ENCODE data around the gene UQCC5.

DNA sequence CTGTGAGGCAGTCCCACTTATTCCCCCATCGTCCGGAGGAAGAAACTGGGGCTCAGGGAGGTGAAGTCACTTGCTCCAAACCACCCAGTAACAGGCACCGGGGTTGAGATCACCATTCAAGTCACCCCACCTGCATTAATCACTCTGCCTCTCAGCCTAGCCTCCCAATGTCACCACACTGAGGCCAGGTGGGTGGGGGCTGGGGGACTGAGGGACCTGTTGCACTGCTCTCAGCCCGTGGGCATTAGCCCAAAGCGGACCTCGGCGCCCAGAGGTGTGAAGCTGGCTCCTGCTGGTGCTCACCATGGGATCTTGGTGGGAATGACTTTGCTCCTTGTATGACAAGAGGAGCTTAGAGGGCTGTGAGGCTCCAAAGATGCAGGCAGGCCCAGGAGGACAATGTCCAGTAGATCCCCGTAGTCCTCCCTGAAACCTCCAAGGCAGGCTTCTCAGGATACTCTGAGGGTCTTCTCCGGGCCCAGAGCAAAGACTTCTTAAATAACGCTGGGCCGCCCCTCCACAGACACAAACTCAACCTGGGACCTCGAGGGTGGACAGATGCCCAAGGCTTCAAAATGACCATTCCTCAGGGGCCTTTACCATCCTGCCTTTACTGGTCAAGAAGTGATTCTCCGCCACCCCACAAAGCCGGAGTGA is 4.4 kb upstream of the UQCC5 start:
- TF ChIP-seq POLR2A (IDR thresholded peaks at IDR 0.05): no peak
- TF ChIP-seq, protein P1, sequence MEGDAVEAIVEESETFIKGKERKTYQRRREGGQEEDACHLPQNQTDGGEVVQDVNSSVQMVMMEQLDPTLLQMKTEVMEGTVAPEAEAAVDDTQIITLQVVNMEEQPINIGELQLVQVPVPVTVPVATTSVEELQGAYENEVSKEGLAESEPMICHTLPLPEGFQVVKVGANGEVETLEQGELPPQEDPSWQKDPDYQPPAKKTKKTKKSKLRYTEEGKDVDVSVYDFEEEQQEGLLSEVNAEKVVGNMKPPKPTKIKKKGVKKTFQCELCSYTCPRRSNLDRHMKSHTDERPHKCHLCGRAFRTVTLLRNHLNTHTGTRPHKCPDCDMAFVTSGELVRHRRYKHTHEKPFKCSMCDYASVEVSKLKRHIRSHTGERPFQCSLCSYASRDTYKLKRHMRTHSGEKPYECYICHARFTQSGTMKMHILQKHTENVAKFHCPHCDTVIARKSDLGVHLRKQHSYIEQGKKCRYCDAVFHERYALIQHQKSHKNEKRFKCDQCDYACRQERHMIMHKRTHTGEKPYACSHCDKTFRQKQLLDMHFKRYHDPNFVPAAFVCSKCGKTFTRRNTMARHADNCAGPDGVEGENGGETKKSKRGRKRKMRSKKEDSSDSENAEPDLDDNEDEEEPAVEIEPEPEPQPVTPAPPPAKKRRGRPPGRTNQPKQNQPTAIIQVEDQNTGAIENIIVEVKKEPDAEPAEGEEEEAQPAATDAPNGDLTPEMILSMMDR (IDR thresholded peaks at IDR 0.05): no peak
